Measurements from ENCODE around the gene FCER2. TPM values are rescaled to one million over a fixed set of nuclear protein-coding genes. Genes with fewer than 3 reads are reported as not detected.

FCER2 gene
- total RNA-seq, 1 donor from 2014 or later: 0.25 TPM

- intact Hi-C loops (cut with micrococcal nuclease): no loop called here
Observed at GRCh38 chr19:7733376-7733775, 31.4 kb upstream of the FCER2 start.

GRCh38 chr19:7732045-7732444, 30.1 kb upstream of the FCER2 start, which contains the start of gene CLEC4G:
TSS of gene CLEC4G (minus strand) at chr19:7732110. CDS start at chr19:7732102, 8 bp downstream.
- intact Hi-C loops (cut with micrococcal nuclease): no loop called here

DNA sequence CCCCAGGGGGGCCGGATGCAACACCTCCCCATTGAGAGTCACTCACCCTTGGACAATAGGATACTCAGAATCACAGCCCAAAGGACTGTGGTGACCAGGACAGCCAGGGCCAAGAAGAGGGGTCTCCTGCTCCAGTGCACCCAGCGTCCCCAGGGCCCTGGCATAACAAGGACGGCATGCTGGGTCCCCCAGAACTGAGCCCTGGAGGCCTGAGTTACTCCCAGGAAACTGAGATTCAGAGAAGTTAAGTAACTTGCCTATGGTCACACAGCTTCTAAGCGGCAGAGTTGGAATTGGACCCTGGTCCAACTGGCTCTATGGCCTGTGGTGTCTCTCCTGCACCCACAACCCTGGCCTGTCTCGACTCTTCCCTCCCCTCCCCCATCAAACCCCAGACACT, 29.7 kb upstream of the FCER2 start:
- intact Hi-C loops (cut with micrococcal nuclease): no loop called here

GRCh38 chr19:7731218-7731595, 29.3 kb upstream of the FCER2 start:
- intact Hi-C loops (cut with micrococcal nuclease): no loop called here

GRCh38 chr19:7730286-7731217, 28.6 kb upstream of the FCER2 start:
- intact Hi-C loops (cut with micrococcal nuclease): no loop called here

DNA sequence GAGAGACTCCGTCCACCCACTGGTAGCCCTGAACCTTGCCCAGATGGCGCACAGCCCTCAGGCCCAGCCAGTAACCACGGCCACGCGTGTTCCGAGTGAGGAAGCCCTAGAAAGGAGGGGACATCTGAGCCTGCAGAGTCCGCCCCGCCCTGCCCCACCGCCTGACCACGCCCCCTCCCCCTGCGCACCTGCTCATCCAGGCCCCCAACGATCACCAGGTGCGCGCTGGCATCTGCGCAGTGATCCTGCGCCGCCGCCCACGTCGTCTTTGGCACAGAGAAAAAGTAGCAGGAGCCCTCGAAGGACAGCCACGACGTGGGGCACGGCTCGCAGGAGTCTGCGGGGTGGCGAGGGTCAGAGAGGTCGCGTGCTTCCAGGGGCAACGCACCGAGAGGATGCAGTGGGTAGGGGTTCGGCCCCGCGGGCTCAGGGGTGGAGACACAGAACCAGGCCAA, 27.9 kb upstream of the FCER2 start:
- intact Hi-C loops (cut with micrococcal nuclease): no loop called here

GRCh38 chr19:7729211-7729610, 27.3 kb upstream of the FCER2 start:
- intact Hi-C loops (cut with micrococcal nuclease): no loop called here

DNA sequence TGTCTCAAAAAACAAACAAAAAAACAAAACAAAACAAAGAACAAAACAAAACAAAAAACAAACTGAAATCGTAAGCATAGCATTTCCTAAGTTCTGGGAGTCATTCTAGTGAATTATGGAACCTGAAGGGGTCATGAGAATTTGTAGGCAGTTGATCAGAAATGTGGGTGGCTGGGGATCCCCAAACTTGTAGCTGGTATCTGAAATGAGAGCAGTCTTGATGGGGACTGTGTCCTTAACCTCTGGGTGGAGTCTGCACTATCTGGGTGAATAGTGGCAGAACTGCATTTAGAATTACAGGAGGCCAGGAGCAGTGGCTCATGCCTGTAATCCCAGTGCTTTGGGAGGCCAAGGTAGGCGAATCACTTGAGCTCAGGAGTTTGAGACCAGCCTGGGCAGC, 23.9 kb upstream of the FCER2 start:
- intact Hi-C loops (cut with micrococcal nuclease): no loop called here

- intact Hi-C loops (cut with micrococcal nuclease): no loop called here
Observed at GRCh38 chr19:7722231-7722651, 20.3 kb upstream of the FCER2 start.

DNA sequence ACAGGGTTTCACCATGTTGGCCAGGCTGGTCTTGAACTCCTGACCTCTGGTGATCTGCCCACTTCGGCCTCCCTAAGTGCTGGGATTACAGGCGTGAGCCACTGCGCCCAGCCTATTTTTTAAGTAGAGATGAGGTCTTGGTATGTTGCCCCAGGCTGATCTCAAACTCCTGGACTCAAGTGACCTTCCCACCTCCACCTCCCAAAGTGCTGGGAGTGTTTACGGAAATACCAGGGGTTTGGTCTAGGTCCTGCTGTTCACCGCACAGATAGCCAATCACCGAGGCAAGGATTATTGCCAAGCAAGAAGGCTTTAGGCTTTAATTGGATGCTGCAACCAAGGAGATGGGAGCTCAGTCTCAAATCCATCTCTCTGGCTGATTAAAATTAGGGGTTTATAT, 18.4 kb upstream of the FCER2 start:
- intact Hi-C loops (cut with micrococcal nuclease): no loop called here

DNA sequence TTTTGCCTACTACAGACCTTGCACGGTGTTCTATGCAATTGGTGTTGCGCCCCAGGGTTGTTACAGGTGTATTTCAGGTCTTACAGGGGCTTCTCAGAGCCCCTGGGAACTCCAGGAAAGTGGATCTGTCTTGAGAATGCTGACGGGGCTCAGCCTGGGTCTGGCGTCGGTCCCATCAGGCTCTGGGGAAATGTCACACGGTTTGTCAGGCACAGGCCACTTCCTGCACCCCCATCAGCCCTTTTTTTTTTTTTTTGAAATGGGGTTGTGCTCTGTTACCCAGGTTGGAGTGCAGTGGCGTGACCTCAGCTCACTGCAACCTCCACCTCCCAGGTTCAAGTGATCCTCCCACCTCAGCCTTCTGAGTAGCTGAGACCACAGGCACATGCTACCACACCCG, 16.7 kb upstream of the FCER2 start:
- intact Hi-C loops (cut with micrococcal nuclease): no loop called here

DNA sequence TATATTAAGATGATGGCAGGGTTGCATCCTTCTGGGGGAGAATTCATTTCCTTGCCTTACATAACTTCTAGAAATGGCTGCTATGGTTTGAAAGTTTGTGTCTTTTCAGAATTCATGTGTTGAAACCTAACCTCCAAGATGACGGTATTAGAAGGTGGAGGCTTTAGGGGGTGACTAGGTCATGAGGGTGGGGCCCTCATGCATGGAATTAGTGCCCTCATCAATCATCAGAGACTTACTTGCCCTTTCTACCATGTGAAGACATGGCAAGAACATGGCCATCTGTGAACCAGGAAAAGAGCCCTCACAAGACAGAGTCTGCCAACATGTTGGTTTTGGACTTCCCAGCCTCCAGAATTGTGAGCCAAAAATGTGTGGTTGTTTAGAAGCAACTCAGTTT, 14.8 kb upstream of the FCER2 start:
- intact Hi-C loops (cut with micrococcal nuclease): no loop called here

- intact Hi-C loops (cut with micrococcal nuclease): no loop called here
Observed at GRCh38 chr19:7715671-7716070, 13.7 kb upstream of the FCER2 start.

DNA sequence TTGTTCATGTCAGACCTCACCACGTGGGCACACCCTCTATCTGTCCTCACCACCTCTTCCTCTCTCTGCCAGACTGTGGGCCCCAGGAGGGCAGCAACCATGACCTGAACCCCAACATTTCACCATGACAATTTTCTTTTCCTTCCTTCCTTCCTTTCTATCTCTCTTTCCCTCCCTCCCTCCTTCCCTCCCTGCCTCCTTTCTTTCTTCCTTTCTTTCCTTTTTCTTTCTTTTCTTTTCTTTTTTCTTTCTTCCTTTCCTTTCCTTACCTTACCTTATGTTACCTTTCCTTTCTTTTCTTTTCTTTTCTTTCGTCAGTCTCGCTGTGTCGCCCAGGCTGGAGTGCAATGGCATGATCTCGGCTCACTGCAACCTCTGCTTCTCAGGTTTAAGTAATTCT, 8.7 kb upstream of the FCER2 start:
- intact Hi-C loops (cut with micrococcal nuclease): no loop called here

- intact Hi-C loops (cut with micrococcal nuclease): no loop called here
Observed at GRCh38 chr19:7709932-7710460, 8.1 kb upstream of the FCER2 start.

DNA sequence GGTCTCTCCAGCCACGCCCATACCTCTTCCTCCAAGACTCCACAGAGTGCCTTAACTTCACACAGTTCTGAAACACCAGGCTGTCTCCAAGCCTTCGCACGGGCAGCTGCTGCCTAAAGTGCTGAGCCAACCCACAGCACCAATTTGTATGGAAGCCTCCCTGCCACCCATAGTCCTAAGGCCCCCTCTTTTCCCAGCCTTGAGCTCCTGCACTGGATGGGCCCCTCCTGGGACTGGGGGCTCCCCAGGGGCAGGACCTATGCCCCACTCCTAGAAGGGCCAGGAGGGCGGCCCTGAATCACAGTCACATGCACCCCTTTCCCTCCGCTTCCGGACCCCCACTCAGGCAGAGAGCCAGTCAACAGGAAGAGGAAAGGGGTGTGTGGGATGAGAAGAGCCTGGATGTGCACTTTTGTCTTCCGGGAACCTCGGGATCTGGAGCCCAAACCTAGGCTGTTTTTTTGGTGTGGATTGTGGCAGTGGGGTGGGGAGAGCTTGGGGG, 5.1 kb upstream of the FCER2 start:
- intact Hi-C loops (cut with micrococcal nuclease): no loop called here

GRCh38 chr19:7706188-7706954, 4.4 kb upstream of the FCER2 start:
- intact Hi-C loops (cut with micrococcal nuclease): no loop called here

DNA sequence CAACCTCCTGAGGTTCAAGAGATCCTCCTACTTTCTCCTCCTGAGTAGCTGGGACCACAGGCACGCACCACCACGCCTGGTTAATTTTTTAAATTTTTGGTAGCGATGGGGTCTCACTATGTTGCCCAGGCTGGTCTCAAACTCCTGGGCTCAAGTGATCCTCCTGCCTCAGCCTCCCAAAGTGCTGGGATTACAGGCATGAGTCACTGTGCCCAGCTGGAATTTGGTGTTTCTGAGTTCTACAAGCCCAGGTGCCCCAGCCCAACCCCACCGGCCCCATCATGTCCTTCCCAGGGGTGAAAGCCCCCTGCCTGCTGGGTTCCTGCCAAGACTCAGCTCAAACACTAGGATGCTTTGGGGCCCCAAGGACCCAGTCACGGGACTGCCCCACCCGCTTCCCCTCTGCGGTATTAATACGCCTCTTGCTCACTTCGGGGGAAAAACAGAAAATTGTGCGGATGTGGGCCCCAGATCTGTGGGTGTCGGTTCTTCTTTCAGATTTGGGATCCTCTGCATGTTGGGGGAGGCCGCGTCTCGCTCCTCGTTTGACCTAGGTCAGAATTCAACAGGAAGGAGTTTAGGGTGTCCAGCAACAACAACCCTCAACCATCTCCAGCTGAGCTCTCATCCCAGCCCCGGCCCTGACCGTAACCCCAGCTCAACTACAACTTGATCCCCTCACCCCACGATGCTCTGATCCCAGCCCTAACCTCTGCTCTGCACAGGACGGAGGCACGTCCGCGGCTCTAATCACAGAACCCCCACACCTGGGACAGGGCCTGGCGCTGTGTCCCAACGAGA, 3.7 kb upstream of the FCER2 start:
- intact Hi-C loops (cut with micrococcal nuclease): no loop called here

DNA sequence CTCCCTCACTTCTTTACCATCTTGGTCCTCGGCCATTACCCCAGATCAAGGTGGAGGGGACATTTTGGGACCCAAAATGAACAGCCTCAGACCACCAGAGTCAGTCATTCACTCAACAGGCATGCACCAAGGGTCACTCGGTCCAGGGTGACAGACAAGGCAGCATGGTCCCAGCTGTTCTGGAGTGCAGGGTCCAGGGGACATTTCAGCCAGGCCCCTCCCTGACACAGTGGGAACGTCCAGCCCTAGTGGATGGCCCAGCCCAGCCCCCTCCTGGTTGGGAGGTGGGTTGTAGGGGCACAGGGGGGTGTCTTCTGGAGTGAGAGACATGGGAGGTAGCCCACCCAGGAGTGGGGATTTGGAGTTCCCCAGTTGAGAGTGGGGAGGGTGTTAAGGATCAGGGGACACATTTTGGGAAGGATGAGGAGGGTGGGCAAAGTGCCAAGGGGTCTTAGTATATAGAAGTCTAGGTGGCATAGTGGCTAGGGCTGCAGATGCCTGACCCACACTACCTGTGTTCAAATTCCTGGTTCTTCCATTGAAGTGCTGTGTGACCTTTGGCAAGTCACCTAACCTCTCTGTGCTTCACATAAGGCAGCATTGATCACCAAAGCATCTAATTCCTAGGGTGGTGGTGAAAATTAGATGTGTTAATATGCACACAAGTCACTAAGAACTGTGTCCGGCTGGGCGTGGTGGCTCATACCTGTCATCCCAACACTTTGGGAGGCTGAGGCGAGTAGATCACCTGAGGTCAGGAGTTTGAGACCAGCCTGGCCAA, 2.5 kb upstream of the FCER2 start:
- intact Hi-C loops (cut with micrococcal nuclease): no loop called here

- intact Hi-C loops (cut with micrococcal nuclease): no loop called here
Observed at GRCh38 chr19:7703332-7703731, 1.4 kb upstream of the FCER2 start.

Measured in T-helper 2 cell treated with Interferon-gamma antibody and Interleukin-4, amounts not matched to agents 100 ng/mL and 5 ng/mL, for 36 hours (primary cell).